HCT116 (cell line): ENCODE data around the gene CDC42BPB.

ENCODE experiments used
- CEBPB ChIP-seq: IDR thresholded peaks from 2 replicates; pipeline ENCODE4 v1.6.1; 2012; ENCODE audit warnings: low read depth
- CTCF ChIP-seq, 3 experiments: fragments of 200-600 bp in 1 of 3; sonication (generic) in 1 of 3; IDR thresholded peaks in 2 of 3; conservative IDR thresholded peaks in 1 of 3; 2 replicates each; pipeline ENCODE4 v1.5.1; 2012 to 2017; ENCODE audit warnings: low read depth in 2 of 3, low read length in 2 of 3, antibody characterized with exemption in 1 of 3, borderline replicate concordance in 1 of 3, control low read depth in 1 of 3, mild to moderate bottlenecking in 1 of 3, mixed read lengths in 1 of 3, mixed run types in 1 of 3, moderate library complexity in 1 of 3; ENCODE audit not compliant: insufficient read depth in 1 of 3
- EZH2phosphoT487 ChIP-seq: fragments of 200-600 bp; IDR thresholded peaks from 2 replicates; pipeline ENCODE4 v1.6.1; 2018; ENCODE audit warnings: antibody characterized with exemption, borderline replicate concordance
- POLR2A ChIP-seq: IDR thresholded peaks from 2 replicates; pipeline ENCODE4 v1.7.0; 2011; ENCODE audit warnings: borderline replicate concordance; ENCODE audit not compliant: insufficient read depth, insufficient read length; ENCODE audit errors: extremely low read depth
- POLR2AphosphoS5 ChIP-seq: IDR thresholded peaks from 2 replicates; pipeline ENCODE4 v1.6.1; 2011; ENCODE audit warnings: mild to moderate bottlenecking, low read depth, low read length, moderate library complexity
- YY1 ChIP-seq: IDR thresholded peaks from 2 replicates; pipeline ENCODE4 v1.6.1; 2011; ENCODE audit warnings: low read length, low read depth, moderate library complexity, mild to moderate bottlenecking; ENCODE audit not compliant: insufficient replicate concordance; ENCODE audit errors: extremely low read depth

DNA sequence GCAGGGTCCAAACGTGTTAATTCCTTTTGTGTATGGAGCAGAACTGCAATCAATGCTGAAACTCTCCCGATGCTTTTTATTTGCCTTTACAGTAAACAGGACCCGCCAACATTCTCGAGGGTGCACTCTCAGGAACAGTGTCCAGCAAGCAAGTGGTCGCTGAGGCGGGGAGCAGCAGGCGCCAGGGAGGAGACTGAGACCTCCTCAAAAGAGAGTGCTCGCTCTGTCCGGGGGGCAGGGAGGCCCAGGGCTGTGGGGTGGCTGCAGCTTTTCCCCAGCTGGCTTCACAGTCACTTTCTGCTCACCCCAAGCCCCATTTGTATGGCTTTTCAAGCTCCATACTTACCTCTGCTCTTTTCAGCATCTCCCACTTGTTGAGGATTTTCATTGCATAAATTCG lies 49.2 kb downstream of the CDC42BPB start:
- no peak for TF ChIP-seq EZH2phosphoT487
- no peak for TF ChIP-seq CTCF (IDR thresholded peaks at IDR 0.05 in 2 of 3, conservative IDR thresholded peaks at IDR 0.05 in 1 of 3; ENCODE audit: borderline replicate concordance in 1 of 3, insufficient read depth in 1 of 3, low read depth in 2 of 3, low read length in 2 of 3)
- no peak for TF ChIP-seq POLR2A
- TF ChIP-seq YY1, result no peak
- TF ChIP-seq CEBPB, result no peak
- TF ChIP-seq POLR2AphosphoS5, result no peak
